Hepatocyte (in vitro differentiated cells): ENCODE measurements around the gene EEF2K.

Experiments
- CTCF ChIP-seq: fragments of 200-600 bp; sonication (generic); IDR thresholded peaks from 2 replicates; pipeline ENCODE4 v1.5.1; 2016; ENCODE audit warnings: antibody characterized with exemption, mild to moderate bottlenecking; ENCODE audit not compliant: poor library complexity
- EZH2phosphoT487 ChIP-seq: fragments of 200-600 bp; sonication (generic); IDR thresholded peaks from one replicate; pipeline ENCODE4 v1.6.1; 2018; ENCODE audit warnings: antibody characterized with exemption, mild to moderate bottlenecking, low read depth, moderate library complexity; ENCODE audit not compliant: unreplicated experiment, severe bottlenecking

- TF ChIP-seq CTCF = no peak
- no peak for TF ChIP-seq EZH2phosphoT487
Measured at GRCh38 chr16:22325598-22326368, 119.7 kb downstream of the EEF2K start.
